Large intestine (tissue), 3 donors: Measurements from ENCODE around the gene BRSK2. TPM values are rescaled to one million over a fixed set of nuclear protein-coding genes. Genes with fewer than 3 reads are reported as not detected.
"Not testable (repeated sequence)": the region's sequence is repeated elsewhere in the genome, so short reads cannot be mapped to it uniquely, and the experiment has no call there.

Experiments used
- DNase-seq, 2 donors: peaks; one replicate each; pipeline versions ENCODE4 v3.0.0 to v3.0.0-alpha.2; 2013
- H3K27ac ChIP-seq: one replicate; pipeline ENCODE4 v1.5.1; 2013; ENCODE audit warnings: low read length
- H3K27me3 ChIP-seq: 2 replicates; pipeline ENCODE4 v1.6.1; 2013; ENCODE audit warnings: low read length; ENCODE audit not compliant: control insufficient read depth, insufficient read depth
- H3K36me3 ChIP-seq: 2 replicates; pipeline ENCODE4 v1.6.1; 2013; ENCODE audit warnings: low read length; ENCODE audit not compliant: control insufficient read depth, insufficient read depth
- H3K4me1 ChIP-seq: one replicate; pipeline ENCODE4 v1.6.1; 2013; ENCODE audit warnings: low read length; ENCODE audit not compliant: control insufficient read depth, insufficient read depth
- H3K4me3 ChIP-seq: one replicate; pipeline ENCODE4 v1.5.1; 2013; ENCODE audit warnings: low read length
- H3K9me3 ChIP-seq: one replicate; pipeline ENCODE4 v1.6.1; 2013; ENCODE audit warnings: mild to moderate bottlenecking, low read depth, low read length, moderate library complexity; ENCODE audit not compliant: control insufficient read depth
- WGBS: methylation state at CpG from one replicate; pipeline ENCODE4 v1.1.5; 2013; ENCODE audit warnings: low lambda C conversion rate; ENCODE audit not compliant: insufficient coverage; 5-methylcytosine and 5-hydroxymethylcytosine counted together
- polyA plus RNA-seq: library from polyadenylated mRNA; unstranded; fragments of 120-200 nt; gene quantifications from one replicate; pipeline ENCODE4 v1.2.1, GENCODE V29; 2013

The BRSK2 gene
- polyA plus RNA-seq, 1 donor: 14.7 TPM

DNA sequence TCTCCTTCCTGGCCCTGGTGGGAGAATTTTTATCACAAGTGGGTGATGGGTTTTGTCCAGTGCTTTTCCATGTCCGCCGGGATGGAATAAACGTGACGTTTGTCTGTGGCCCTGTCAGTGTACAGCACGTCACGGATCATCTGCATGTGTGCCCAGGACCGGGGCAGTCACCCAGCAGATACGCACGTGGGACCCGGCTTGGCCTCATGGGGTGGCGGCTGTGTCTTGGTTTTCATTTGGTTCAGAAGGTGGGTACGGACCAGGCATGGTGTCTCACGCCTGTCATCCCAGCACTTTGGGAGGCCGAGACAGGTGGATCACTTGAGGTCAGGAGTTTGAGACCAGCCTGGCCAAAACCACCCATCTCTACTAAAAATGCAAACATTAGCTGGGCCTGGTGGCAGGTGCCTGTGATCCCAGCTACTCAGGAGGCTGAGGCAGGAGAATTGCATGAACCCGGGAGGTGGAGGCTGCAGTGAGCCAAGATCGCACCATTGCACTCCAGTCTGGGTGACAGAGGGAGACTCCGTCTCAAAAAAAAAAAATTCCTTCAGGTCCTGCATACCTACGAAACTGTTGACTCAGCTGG lies 42.2 kb upstream of the BRSK2 start:
- WGBS: no CpG with 5 or more reads among the region's 18 CpGs
- not testable (repeated sequence) for H3K36me3 ChIP-seq, DNase-seq, H3K9me3 ChIP-seq, H3K27ac ChIP-seq, H3K4me1 ChIP-seq, H3K4me3 ChIP-seq
- H3K27me3 ChIP-seq: peaks cover 22% of the 10 kb centered on the region

GRCh38 chr11:1348146-1348795 lies 41.5 kb upstream of the BRSK2 start:
- no peak for DNase-seq

GRCh38 chr11:1348796-1349326 lies 40.9 kb upstream of the BRSK2 start:
- Histone ChIP-seq H3K27me3 (peaks cover 29% of the 10 kb centered on the region), H3K9me3 (peaks cover 3% of the 10 kb centered on the region), H3K36me3 (no peaks in the 10 kb centered on the region), H3K4me1 (no peaks in the 10 kb centered on the region), H3K27ac (no peak overlapping the region), H3K4me3 (no peak overlapping the region)
- WGBS: no CpG with 5 or more reads among the region's 25 CpGs
- DNase-seq: no peak

More at GRCh38 chr11:1348146-1348795, 41.5 kb upstream of the BRSK2 start:
- H3K9me3 ChIP-seq: peaks cover 2% of the 10 kb centered on the region
- no CpG with 5 or more reads among the region's 14 CpGs for WGBS
- H3K27me3 ChIP-seq: peaks cover 23% of the 10 kb centered on the region
- H3K36me3 ChIP-seq: no peaks in the 10 kb centered on the region
- H3K4me3 ChIP-seq: no peak overlapping the region
- no peak overlapping the region for H3K27ac ChIP-seq
- no peaks in the 10 kb centered on the region for H3K4me1 ChIP-seq

DNA sequence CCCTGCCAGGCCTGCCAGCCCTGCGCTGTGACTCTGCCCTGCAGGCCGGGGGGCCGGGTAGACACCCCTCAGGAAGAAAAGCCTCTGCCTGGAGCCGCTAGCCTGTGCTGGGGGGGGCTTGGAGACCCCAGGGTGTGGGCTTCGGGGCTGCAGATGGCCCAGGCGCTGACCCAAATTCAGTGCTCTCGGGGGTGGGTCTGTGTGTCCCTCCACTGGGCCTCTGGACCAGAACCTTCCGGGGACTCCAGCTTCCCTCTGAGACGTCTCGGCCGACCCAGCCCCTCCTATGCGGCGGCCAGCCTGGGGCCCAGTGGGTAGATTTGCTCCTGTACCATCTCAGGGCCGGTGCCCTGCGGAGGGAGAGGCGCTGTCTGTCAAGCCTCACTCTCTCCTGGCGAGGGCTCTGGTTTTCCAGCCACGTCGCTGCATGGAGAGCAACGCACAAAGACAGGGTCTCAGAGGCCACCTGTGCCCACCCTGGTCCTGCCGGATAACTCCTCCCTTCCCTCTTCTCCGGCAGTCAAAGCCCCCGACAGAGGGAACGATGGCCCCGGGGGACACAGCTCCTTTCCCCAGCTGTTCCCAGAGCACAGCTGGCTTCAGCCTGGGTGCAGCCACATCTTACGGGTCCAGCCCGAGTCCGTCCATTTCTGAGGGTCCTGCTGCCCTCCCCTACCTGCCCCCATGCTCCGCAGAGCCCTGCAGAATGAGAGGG lies 40.2 kb upstream of the BRSK2 start:
- no peaks in the 10 kb centered on the region for H3K4me1 ChIP-seq
- no peak for DNase-seq
- peaks cover 9% of the 10 kb centered on the region for H3K9me3 ChIP-seq
- no peak overlapping the region for H3K4me3 ChIP-seq
- WGBS: no CpG with 5 or more reads among the region's 29 CpGs
- no peaks in the 10 kb centered on the region for H3K36me3 ChIP-seq
- no peak overlapping the region for H3K27ac ChIP-seq
- H3K27me3 ChIP-seq: peaks cover 32% of the 10 kb centered on the region

DNA sequence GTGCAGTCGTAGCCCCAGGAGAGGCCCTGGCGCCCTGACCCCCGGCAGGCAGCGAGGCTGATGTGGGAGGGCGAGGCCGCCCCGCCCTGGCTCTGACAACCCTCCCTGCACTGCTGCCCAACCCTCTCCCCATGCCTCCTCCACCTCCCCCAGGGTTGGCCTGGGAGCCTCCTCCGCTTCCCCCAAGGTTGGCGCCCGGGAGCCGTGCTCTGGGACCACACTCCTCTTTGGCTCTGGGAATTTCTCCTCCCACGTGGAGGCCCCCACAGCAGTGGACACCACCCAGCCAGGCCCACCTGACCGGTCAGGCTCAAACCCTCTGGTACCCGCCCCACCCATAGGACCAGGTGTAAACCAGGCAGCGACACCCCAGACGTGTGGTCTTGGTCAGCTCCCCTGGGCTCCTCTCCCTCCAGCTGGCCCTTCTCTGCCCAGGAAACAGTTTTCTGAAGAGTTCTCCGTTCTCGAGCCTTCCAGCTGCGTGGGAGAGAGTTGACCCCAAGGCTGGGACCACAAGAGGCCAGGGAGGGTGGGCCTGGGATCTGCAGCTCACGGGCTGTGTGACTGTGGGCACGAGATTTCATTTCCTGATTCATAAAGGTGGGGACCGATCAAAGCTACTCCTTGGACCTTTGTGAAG lies 39.5 kb upstream of the BRSK2 start:
- H3K4me3 ChIP-seq: no peak overlapping the region
- WGBS: no CpG with 5 or more reads among the region's 22 CpGs
- H3K27ac ChIP-seq: no peak overlapping the region
- H3K36me3 ChIP-seq: no peaks in the 10 kb centered on the region
- no peaks in the 10 kb centered on the region for H3K4me1 ChIP-seq
- H3K9me3 ChIP-seq: peaks cover 10% of the 10 kb centered on the region
- H3K27me3 ChIP-seq: peaks cover 37% of the 10 kb centered on the region
- no peak for DNase-seq

- no peak overlapping the region for H3K4me3 ChIP-seq
- no peak for DNase-seq
- peaks cover 14% of the 10 kb centered on the region for H3K9me3 ChIP-seq
- H3K27me3 ChIP-seq: peaks cover 35% of the 10 kb centered on the region
- no peak overlapping the region for H3K27ac ChIP-seq
- H3K4me1 ChIP-seq: peaks cover 6% of the 10 kb centered on the region
- WGBS: 87% methylated on average over 3 of the region's 12 CpGs
- no peaks in the 10 kb centered on the region for H3K36me3 ChIP-seq
Measured at GRCh38 chr11:1351278-1351937, 38.3 kb upstream of the BRSK2 start.

DNA sequence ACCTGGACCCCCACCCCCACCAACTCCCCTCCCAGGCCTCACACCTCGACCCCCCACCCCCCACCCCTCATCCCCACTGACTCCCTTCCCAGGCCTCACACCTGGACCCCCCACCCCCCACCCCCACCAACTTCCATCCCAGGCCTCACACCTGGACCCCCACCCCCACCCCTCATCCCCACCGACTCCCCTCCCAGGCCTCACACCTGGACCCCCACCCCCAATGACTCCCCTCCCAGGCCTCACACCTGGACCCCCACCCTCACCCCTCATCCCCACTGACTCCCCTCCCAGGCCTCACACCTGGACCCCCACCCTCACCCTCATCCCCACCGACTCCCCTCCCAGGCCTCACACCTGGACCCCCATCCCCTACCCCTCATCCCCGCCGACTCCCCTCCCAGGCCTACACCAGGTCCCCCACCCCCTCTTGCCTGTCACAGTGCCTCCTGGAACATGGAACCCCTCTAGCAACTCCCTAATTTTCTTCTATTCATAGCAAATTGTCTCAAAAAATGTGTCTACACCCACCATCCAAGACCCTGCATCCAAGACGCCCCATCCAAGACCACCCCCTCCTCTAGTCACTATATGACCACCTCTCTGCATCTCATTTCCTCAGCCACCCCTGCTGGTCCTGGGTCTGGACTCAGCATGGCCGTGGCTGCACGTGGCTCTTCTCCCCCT lies 36.9 kb upstream of the BRSK2 start:
- no peak for DNase-seq
- H3K27me3 ChIP-seq: peaks cover 41% of the 10 kb centered on the region
- no peak overlapping the region for H3K27ac ChIP-seq
- H3K9me3 ChIP-seq: peaks cover 17% of the 10 kb centered on the region
- no peaks in the 10 kb centered on the region for H3K36me3 ChIP-seq
- no CpG with 5 or more reads among the region's 8 CpGs for whole genome bisulfite sequencing
- H3K4me1 ChIP-seq: peaks cover 8% of the 10 kb centered on the region
- no peak overlapping the region for H3K4me3 ChIP-seq

GRCh38 chr11:1353383-1354124 lies 36.2 kb upstream of the BRSK2 start:
- no CpG with 5 or more reads among the region's 32 CpGs for WGBS
- Histone ChIP-seq H3K27ac (no peak overlapping the region), H3K9me3 (peaks cover 17% of the 10 kb centered on the region), H3K4me3 (no peak overlapping the region), H3K36me3 (no peaks in the 10 kb centered on the region), H3K4me1 (peaks cover 8% of the 10 kb centered on the region), H3K27me3 (peaks cover 47% of the 10 kb centered on the region)
- no peak for DNase-seq

- peaks cover 8% of the 10 kb centered on the region for H3K4me1 ChIP-seq
- no peak overlapping the region for H3K4me3 ChIP-seq
- DNase-seq: no peak
- H3K36me3 ChIP-seq: no peaks in the 10 kb centered on the region
- H3K27ac ChIP-seq: no peak overlapping the region
- no CpG with 5 or more reads among the region's 32 CpGs for WGBS
- H3K27me3 ChIP-seq: peaks cover 44% of the 10 kb centered on the region
- peaks cover 14% of the 10 kb centered on the region for H3K9me3 ChIP-seq
Measured at GRCh38 chr11:1354125-1354938, 35.4 kb upstream of the BRSK2 start.
